Lung (tissue), 12 donors: Measurements from ENCODE around the gene GHRL. TPM values are rescaled to one million over a fixed set of nuclear protein-coding genes. Genes with fewer than 3 reads are reported as not detected.
"Not testable (repeated sequence)": the region's sequence is repeated elsewhere in the genome, so short reads cannot be mapped to it uniquely, and the experiment has no call there.

ENCODE experiments used
- ATAC-seq: fragments of 200-7000 bp; cut with Tn5 transposase; one replicate; pipeline ENCODE4 v1.9.1; 2020; ENCODE audit warnings: moderate number of reproducible peaks; ENCODE audit not compliant: insufficient read depth, low FRiP score
- DNase-seq, 3 donors: peaks; one replicate each; pipeline ENCODE4 v3.0.0-alpha.2; 2013 to 2017
- H3K27ac ChIP-seq, 2 donors: one replicate each; pipeline ENCODE4 v1.5.1; 2013; ENCODE audit warnings: mild to moderate bottlenecking in 2 of 2, moderate library complexity in 2 of 2, control low read depth in 1 of 2, inconsistent platforms in 1 of 2, low read depth in 1 of 2, low read length in 1 of 2
- H3K27me3 ChIP-seq, 3 donors: one replicate each; pipeline ENCODE4 v1.5.1; 2013; ENCODE audit warnings: low read length in 2 of 3; ENCODE audit not compliant: control insufficient read depth in 3 of 3, insufficient read depth in 3 of 3
- H3K36me3 ChIP-seq, 4 donors: one replicate each; pipeline ENCODE4 v1.5.1; 2013; ENCODE audit warnings: low read length in 4 of 4, mild to moderate bottlenecking in 1 of 4, moderate library complexity in 1 of 4; ENCODE audit not compliant: control insufficient read depth in 4 of 4, insufficient read depth in 4 of 4
- H3K4me1 ChIP-seq, 5 donors: one replicate each; pipeline ENCODE4 v1.5.1; 2013; ENCODE audit warnings: low read length in 5 of 5, mild to moderate bottlenecking in 2 of 5, moderate library complexity in 1 of 5; ENCODE audit not compliant: control insufficient read depth in 5 of 5, insufficient read depth in 5 of 5
- H3K4me3 ChIP-seq: one replicate; pipeline ENCODE4 v1.5.1; 2013; ENCODE audit warnings: mild to moderate bottlenecking, control low read depth, moderate library complexity
- H3K9ac ChIP-seq, 2 donors: one replicate each; pipeline ENCODE4 v1.5.1; 2013; ENCODE audit warnings: low read length in 2 of 2, control low read depth in 1 of 2; ENCODE audit not compliant: insufficient read depth in 1 of 2
- H3K9me3 ChIP-seq, 4 donors: one replicate each; pipeline ENCODE4 v1.5.1; 2013; ENCODE audit warnings: low read length in 3 of 4, mild to moderate bottlenecking in 1 of 4, moderate library complexity in 1 of 4; ENCODE audit not compliant: control insufficient read depth in 4 of 4, insufficient read depth in 3 of 4
- WGBS, 2 donors: extraction: QIAGEN DNeasy Blood & Tissue Kit; methylation state at CpG; one replicate each; pipeline ENCODE4 v1.1.7; 2013; 5-methylcytosine and 5-hydroxymethylcytosine counted together
- polyA plus RNA-seq, 2 donors: library from polyadenylated mRNA; stranded (reverse); fragments of 200-250 nt; gene quantifications; one replicate each; pipeline ENCODE4 v1.2.1, GENCODE V29; 2013
- total RNA-seq, 2 donors: library from RNA; depleted of rRNA in 1 of 2; stranded (reverse); fragments of >200 nt in 1 of 2; gene quantifications; one replicate each; pipeline ENCODE4 v1.2.1, GENCODE V29; 2014 to 2021
- TF ChIP-seq, protein P1 (sequence below): IDR thresholded peaks from 2 replicates; pipeline ENCODE4 v1.5.1; 2012; ENCODE audit warnings: mild to moderate bottlenecking; ENCODE audit errors: control extremely low read depth, extremely low read depth
- donor health status: control.
- donor health status: control.
- donor health status: Bipolar disorder and iron deficiency.
- donor health status: healthy.
- donor health status: DM: yes; HTN: yes; CAD: no.

GHRL gene
- total and polyA plus RNA-seq, 4 donors, result 5.4 to 28.2 (median 10.7) TPM

DNA sequence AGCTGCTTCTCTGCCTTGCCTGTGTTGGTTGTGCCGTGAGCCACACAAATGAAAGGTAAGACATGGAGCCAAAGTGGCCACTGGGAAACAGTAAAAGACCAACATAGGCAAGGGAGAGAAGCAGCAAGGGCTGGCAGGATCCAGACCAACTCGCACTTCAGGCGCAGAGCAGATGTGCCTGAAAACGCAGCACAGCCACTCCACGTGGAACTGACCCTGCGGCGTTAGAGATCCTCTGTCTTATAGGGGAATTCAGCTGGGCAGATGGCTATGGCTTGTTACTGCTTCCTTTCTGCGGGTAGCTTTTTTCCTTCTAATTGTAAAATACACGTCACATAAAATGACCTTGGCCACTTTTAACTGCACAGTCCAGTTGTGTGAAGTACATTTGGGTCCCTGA is 10.4 kb upstream of the GHRL start:
- TF ChIP-seq, protein P1, sequence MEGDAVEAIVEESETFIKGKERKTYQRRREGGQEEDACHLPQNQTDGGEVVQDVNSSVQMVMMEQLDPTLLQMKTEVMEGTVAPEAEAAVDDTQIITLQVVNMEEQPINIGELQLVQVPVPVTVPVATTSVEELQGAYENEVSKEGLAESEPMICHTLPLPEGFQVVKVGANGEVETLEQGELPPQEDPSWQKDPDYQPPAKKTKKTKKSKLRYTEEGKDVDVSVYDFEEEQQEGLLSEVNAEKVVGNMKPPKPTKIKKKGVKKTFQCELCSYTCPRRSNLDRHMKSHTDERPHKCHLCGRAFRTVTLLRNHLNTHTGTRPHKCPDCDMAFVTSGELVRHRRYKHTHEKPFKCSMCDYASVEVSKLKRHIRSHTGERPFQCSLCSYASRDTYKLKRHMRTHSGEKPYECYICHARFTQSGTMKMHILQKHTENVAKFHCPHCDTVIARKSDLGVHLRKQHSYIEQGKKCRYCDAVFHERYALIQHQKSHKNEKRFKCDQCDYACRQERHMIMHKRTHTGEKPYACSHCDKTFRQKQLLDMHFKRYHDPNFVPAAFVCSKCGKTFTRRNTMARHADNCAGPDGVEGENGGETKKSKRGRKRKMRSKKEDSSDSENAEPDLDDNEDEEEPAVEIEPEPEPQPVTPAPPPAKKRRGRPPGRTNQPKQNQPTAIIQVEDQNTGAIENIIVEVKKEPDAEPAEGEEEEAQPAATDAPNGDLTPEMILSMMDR, result no peak
- Histone ChIP-seq H3K9me3 (no peaks in the 10 kb centered on the region), H3K4me3 (no peak overlapping the region), H3K27ac (no peak overlapping the region), H3K4me1 (peaks cover 0 to 2% (median 0%) of the 10 kb centered on the region in 5 donors), H3K36me3 (peaks cover 41 to 64% (median 46%) of the 10 kb centered on the region in 4 donors), H3K9ac (no peak overlapping the region), H3K27me3 (no peaks in the 10 kb centered on the region)
- 94 to 98% methylated on average over 9 of the region's 9 CpGs for WGBS, 2 donors
- ATAC-seq (no peak), DNase-seq (no peak)

DNA sequence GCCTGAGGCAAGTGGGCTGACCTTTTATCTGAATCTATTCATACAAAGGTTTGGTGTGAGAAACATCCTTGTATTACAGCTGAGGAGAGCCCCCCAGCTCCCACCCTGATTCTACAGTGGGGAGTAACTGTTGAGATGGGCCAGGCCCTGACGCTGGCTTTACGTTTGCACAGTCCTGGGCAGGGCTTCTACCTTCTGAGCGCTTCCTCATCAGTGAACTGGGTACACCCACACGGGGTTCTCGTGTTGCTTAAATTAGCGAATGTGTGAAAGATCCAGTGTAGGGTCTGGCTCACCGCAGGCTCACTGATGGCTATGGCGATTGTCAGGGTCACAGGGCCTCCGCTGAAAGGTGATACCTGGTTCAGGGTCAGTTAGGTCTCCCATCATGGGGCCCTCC is 7.3 kb upstream of the GHRL start:
- Histone ChIP-seq H3K27me3 (no peaks in the 10 kb centered on the region), H3K4me3 (no peak overlapping the region), H3K9ac (no peak overlapping the region), H3K27ac (no peak overlapping the region), H3K9me3 (no peaks in the 10 kb centered on the region), H3K4me1 (peaks cover 0 to 2% (median 0%) of the 10 kb centered on the region in 5 donors), H3K36me3 (peaks cover 32 to 54% (median 32%) of the 10 kb centered on the region in 4 donors)
- DNase-seq (no peak), ATAC-seq (no peak)
- 90 to 93% methylated on average over 9 of the region's 9 CpGs for WGBS, 2 donors
- TF ChIP-seq, protein P1, result no peak

DNA sequence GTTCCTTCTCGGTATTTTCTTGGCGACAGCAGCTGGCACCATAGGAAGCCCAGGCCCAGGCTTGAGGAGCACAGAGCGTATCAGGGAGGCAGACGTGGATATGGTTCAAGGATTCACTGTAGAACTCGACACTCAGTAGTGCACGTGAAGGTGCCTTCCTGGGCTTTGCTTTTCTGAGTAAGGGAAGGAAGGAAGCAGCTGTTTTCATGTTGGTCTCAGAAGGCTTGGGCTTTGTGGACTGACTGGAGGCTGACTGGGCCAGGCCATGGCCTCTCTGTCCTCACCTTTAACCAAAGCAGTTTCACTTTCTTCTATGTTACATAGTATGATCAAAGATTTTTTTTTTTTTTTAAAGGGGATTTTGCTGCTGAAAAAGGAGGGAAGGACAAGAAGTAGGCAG is 6.9 kb upstream of the GHRL start:
- Histone ChIP-seq H3K9ac (no peak overlapping the region), H3K36me3 (peaks cover 27 to 50% (median 28%) of the 10 kb centered on the region in 4 donors), H3K9me3 (no peaks in the 10 kb centered on the region), H3K4me3 (no peak overlapping the region), H3K27me3 (no peaks in the 10 kb centered on the region), H3K27ac (no peak overlapping the region), H3K4me1 (peaks cover 0 to 2% (median 0%) of the 10 kb centered on the region in 5 donors)
- ATAC-seq, result no peak
- DNase-seq, result no peak
- TF ChIP-seq, protein P1, result no peak
- 59 to 69% methylated on average over 6 of the region's 6 CpGs for WGBS, 2 donors

DNA sequence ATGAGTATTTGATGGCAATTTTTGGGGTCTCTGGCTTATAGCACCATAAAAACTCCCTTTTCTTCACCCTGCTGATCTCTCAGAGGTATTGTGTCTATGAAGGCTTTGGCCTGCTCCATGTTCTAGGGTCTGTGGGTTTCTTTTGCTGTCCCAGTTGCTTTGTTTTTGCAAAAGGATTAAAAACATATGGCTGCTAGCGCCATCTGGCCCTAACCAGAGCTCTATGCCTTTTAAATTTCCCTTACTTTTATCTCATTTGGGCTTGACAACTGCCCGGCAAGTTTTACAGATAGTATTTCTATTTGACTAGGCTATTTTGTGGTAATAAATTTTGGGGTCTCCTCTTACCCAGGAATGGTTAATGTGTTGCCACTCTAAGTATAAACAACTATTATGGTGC is 6.4 kb upstream of the GHRL start:
- ATAC-seq (no peak), DNase-seq (no peak)
- Histone ChIP-seq H3K4me3 (no peak overlapping the region), H3K4me1 (peaks cover 0 to 2% (median 0%) of the 10 kb centered on the region in 5 donors), H3K27ac (no peak overlapping the region), H3K27me3 (no peaks in the 10 kb centered on the region), H3K9me3 (no peaks in the 10 kb centered on the region), H3K9ac (no peak overlapping the region), H3K36me3 (peaks cover 22 to 45% (median 24%) of the 10 kb centered on the region in 4 donors)
- 92 to 94% methylated on average over 2 of the region's 2 CpGs for WGBS, 2 donors
- TF ChIP-seq, protein P1, result no peak

DNA sequence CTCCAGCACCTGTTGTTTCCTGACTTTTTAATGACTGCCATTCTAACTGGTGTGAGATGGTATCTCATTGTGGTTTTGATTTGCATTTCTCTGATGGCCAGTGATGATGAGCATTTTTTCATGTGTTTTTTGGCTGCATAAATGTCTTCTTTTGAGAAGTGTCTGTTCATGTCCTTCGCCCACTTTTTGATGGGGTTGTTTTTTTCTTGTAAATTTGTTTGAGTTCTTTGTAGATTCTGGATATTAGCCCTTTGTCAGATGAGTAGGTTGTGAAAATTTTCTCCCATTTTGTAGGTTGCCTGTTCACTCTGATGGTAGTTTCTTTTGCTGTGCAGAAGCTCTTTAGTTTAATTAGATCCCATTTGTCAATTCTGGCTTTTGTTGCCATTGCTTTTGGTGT is 5.3 kb upstream of the GHRL start:
- H3K27ac ChIP-seq, H3K4me1 ChIP-seq, H3K9ac ChIP-seq, H3K27me3 ChIP-seq, H3K4me3 ChIP-seq, H3K9me3 ChIP-seq, ATAC-seq, DNase-seq: not testable (repeated sequence)
- WGBS, 2 donors, result no CpG with 5 or more reads among the region's 1 CpG
- H3K36me3 ChIP-seq, result peaks cover 14 to 35% (median 17%) of the 10 kb centered on the region in 4 donors
